Adrenal gland (tissue), 12 donors: Measurements from ENCODE around the gene RAB6B. TPM values are rescaled to one million over a fixed set of nuclear protein-coding genes. Genes with fewer than 3 reads are reported as not detected.
A peak's percentile ranks its signal among the peaks of the same experiment; 100 is the strongest.

Experiments used
- DNase-seq, 7 donors: peaks; one replicate each; pipeline ENCODE4 v3.0.0-alpha.2; 2019 to 2020
- H3K27ac ChIP-seq, 5 donors: fragments of 200-600 bp; sonication (generic) in 4 of 5; 1 replicate in 3 of 5; 2 replicates in 2 of 5; pipeline versions ENCODE4 v1.5.1 to v1.8.0; 2016 to 2020; ENCODE audit warnings: mild to moderate bottlenecking in 1 of 5
- H3K27me3 ChIP-seq: fragments of 200-600 bp; 2 replicates; pipeline ENCODE4 v1.8.0; 2021
- H3K36me3 ChIP-seq, 2 donors: fragments of 200-600 bp; replicated peaks in 1 of 2; 1 replicate in 1 of 2; 2 replicates in 1 of 2; pipeline versions ENCODE4 v1.5.1 to v1.8.0; 2018 to 2022
- H3K4me1 ChIP-seq, 2 donors: fragments of 200-600 bp; replicated peaks in 1 of 2; 1 replicate in 1 of 2; 2 replicates in 1 of 2; pipeline versions ENCODE4 v1.5.1 to v1.8.0; 2018 to 2021
- H3K4me3 ChIP-seq, 4 donors: fragments of 200-600 bp; sonication (generic) in 3 of 4; one replicate each; pipeline ENCODE4 v1.5.1; 2016 to 2018
- H3K9me3 ChIP-seq, 3 donors: fragments of 200-600 bp; sonication (generic) in 1 of 3; replicated peaks in 1 of 3; 1 replicate in 2 of 3; 2 replicates in 1 of 3; pipeline versions ENCODE4 v1.5.1 to v1.8.0; 2016 to 2021
- CTCF ChIP-seq, 6 experiments: fragments of 450-650 bp in 4 of 6; fragments of 200-600 bp in 2 of 6; sonication (generic) in 1 of 6; IDR thresholded peaks; 1 replicate in 5 of 6; 2 replicates in 1 of 6; pipeline versions ENCODE4 v1.5.1 to v1.8.0; 2016 to 2021; ENCODE audit warnings: antibody characterized with exemption in 6 of 6, mild to moderate bottlenecking in 2 of 6, moderate library complexity in 1 of 6
- POLR2A ChIP-seq, 2 donors: fragments of 450-650 bp; IDR thresholded peaks; one replicate each; pipeline ENCODE4 v1.6.1; 2017; ENCODE audit warnings: antibody characterized with exemption in 2 of 2, mild to moderate bottlenecking in 2 of 2, moderate library complexity in 1 of 2
- WGBS, 4 donors: extraction: QIAGEN DNeasy Blood & Tissue Kit in 2 of 4; methylation state at CpG; one replicate each; pipeline versions ENCODE4 v1.1.5 to v1.1.7; 2013 to 2017; 5-methylcytosine and 5-hydroxymethylcytosine counted together
- intact Hi-C, 2 donors: fragments of 100-400 bp; cut with DNase I; formaldehyde crosslinking; loops; one replicate each; pipeline versions ENCODE4 v1.14.1 to v1.15.0; 2022 to 2023
- polyA plus RNA-seq, 3 donors: library from polyadenylated mRNA; stranded (reverse); fragments of 200-250 nt in 2 of 3; fragments of 350-450 nt in 1 of 3; fragmentation: Illumina TruSeq in 1 of 3; extraction: RNeasy Lipid Tissue Mini Kit (QIAGEN cat#74804) in 1 of 3; gene quantifications; one replicate each; pipeline ENCODE4 v1.2.3, GENCODE V29; 2013 to 2014
- total RNA-seq, 9 donors: library from RNA; depleted of rRNA in 4 of 9; stranded (reverse); fragments of >200 nt in 4 of 9; fragments of 120-200 nt in 1 of 9; fragmentation: NEBNext Ultra II Directional in 1 of 9; extraction: Animal tissue kit (Norgen Biotek cat#: 25700) in 1 of 9; gene quantifications; one replicate each; pipeline versions ENCODE4 v1.1.0 to v1.2.4, GENCODE V29; 2013 to 2023
- donor health status: healthy with polysubstance abuse.
- donor health status: Bipolar disorder and iron deficiency.
- donor health status: DM: yes; HTN: yes; CAD: no.
- donor health status: DM: no; HTN: no; CAD: no.
- donor health status: DM: no; HTN: no; CAD: no.
- donor health status: DM: yes; HTN: yes; CAD: no.

RAB6B gene
- total and polyA plus RNA-seq, 12 donors, result 1.4 to 14.5 (median 4.3) TPM

- H3K9me3 ChIP-seq, result no peaks in the 10 kb centered on the region
- no peaks in the 10 kb centered on the region for H3K4me1 ChIP-seq
- DNase-seq, result no peak
- 57 to 90% (median 86%) methylated on average over 2 of the region's 2 CpGs for WGBS, 4 donors
- TF ChIP-seq CTCF (IDR thresholded peaks at IDR 0.05) (no peak), POLR2A (IDR thresholded peaks at IDR 0.05) (no peak)
- intact Hi-C loops, result no loop called here
- H3K27ac ChIP-seq, result no peak overlapping the region
- H3K4me3 ChIP-seq, result no peak overlapping the region
- H3K27me3 ChIP-seq, result no peaks in the 10 kb centered on the region
- H3K36me3 ChIP-seq, result no peaks in the 10 kb centered on the region
Measured at GRCh38 chr3:133856316-133856715, 39.4 kb downstream of the RAB6B start.

GRCh38 chr3:133855772-133856171 lies 39.9 kb downstream of the RAB6B start:
- 77 to 91% (median 83%) methylated on average over 6 of the region's 6 CpGs for WGBS, 4 donors

GRCh38 chr3:133855002-133855370 lies 40.7 kb downstream of the RAB6B start:
- H3K27ac ChIP-seq, result no peak overlapping the region
- DNase-seq, result no peak
- TF ChIP-seq POLR2A (IDR thresholded peaks at IDR 0.05), result no peak
- TF ChIP-seq CTCF (IDR thresholded peaks at IDR 0.05), result no peak
- WGBS, 4 donors, result 90 to 97% (median 93%) methylated on average over 3 to 4 of the region's 4 CpGs
- H3K4me1 ChIP-seq, result no peaks in the 10 kb centered on the region
- H3K36me3 ChIP-seq, result no peaks in the 10 kb centered on the region
- H3K4me3 ChIP-seq, result no peak overlapping the region
- no peaks in the 10 kb centered on the region for H3K9me3 ChIP-seq
- no peaks in the 10 kb centered on the region for H3K27me3 ChIP-seq
- intact Hi-C loops, result no loop called here

More at GRCh38 chr3:133855772-133856171, 39.9 kb downstream of the RAB6B start:
- H3K4me1 ChIP-seq, result no peaks in the 10 kb centered on the region
- no peak for DNase-seq
- H3K4me3 ChIP-seq, result no peak overlapping the region
- intact Hi-C loops, result no loop called here
- H3K36me3 ChIP-seq, result no peaks in the 10 kb centered on the region
- H3K27ac ChIP-seq, result no peak overlapping the region
- H3K9me3 ChIP-seq, result no peaks in the 10 kb centered on the region
- no peak for TF ChIP-seq POLR2A (IDR thresholded peaks at IDR 0.05)
- no peak for TF ChIP-seq CTCF (IDR thresholded peaks at IDR 0.05)
- no peaks in the 10 kb centered on the region for H3K27me3 ChIP-seq

GRCh38 chr3:133854264-133855001 lies 41.2 kb downstream of the RAB6B start:
- Histone ChIP-seq H3K36me3 (no peaks in the 10 kb centered on the region), H3K27me3 (no peaks in the 10 kb centered on the region), H3K27ac (no peak overlapping the region), H3K4me1 (no peaks in the 10 kb centered on the region), H3K9me3 (no peaks in the 10 kb centered on the region), H3K4me3 (no peak overlapping the region)
- 43 to 65% (median 52%) methylated on average over 3 to 5 of the region's 5 CpGs for WGBS, 4 donors
- peak in 2 of 7 donors; percentile 13 to 20 for DNase-seq
- no peak for TF ChIP-seq POLR2A (IDR thresholded peaks at IDR 0.05)
- TF ChIP-seq CTCF (IDR thresholded peaks at IDR 0.05), result no peak
- intact Hi-C loops, result no loop called here
